Glutamatergic neuron (in vitro differentiated cells): ENCODE measurements around the gene GNAI2. TPM values are rescaled to one million over a fixed set of nuclear protein-coding genes. Genes with fewer than 3 reads are reported as not detected.

Experiments used
- DNase-seq: peaks from one replicate; pipeline ENCODE4 v3.0.0; 2022
- H3K27ac Mint-ChIP-seq: one replicate; pipeline ENCODE4 v1.8.0; 2020; ENCODE audit warnings: mild to moderate bottlenecking, mixed read lengths, inconsistent platforms; ENCODE audit not compliant: unreplicated experiment
- H3K27me3 Mint-ChIP-seq: one replicate; pipeline ENCODE4 v1.8.0; 2020; ENCODE audit warnings: mild to moderate bottlenecking, moderate library complexity, mixed read lengths, inconsistent platforms; ENCODE audit not compliant: unreplicated experiment
- H3K36me3 Mint-ChIP-seq: one replicate; pipeline ENCODE4 v1.8.0; 2020; ENCODE audit warnings: mild to moderate bottlenecking, mixed read lengths, inconsistent platforms; ENCODE audit not compliant: unreplicated experiment
- H3K4me1 Mint-ChIP-seq: one replicate; pipeline ENCODE4 v1.8.0; 2020; ENCODE audit warnings: mild to moderate bottlenecking, low read depth, mixed read lengths, inconsistent platforms; ENCODE audit not compliant: unreplicated experiment
- H3K4me3 Mint-ChIP-seq: one replicate; pipeline ENCODE4 v1.8.0; 2020; ENCODE audit warnings: mild to moderate bottlenecking, mixed read lengths, inconsistent platforms; ENCODE audit not compliant: unreplicated experiment
- H3K9me3 Mint-ChIP-seq: one replicate; pipeline ENCODE4 v1.8.0; 2020; ENCODE audit warnings: mild to moderate bottlenecking, moderate library complexity, mixed read lengths, inconsistent platforms; ENCODE audit not compliant: unreplicated experiment
- total RNA-seq: library from RNA; stranded (reverse); fragmentation: NEBNext Ultra II Directional; extraction: Animal tissue kit (Norgen Biotek cat#: 25700); gene quantifications from one replicate; pipeline ENCODE4 v1.2.1, GENCODE V29; 2021; ENCODE audit not compliant: unreplicated experiment
- TF ChIP-seq, protein P1 (sequence below): fragments of 200-600 bp; sonication (generic); IDR thresholded peaks from one replicate; pipeline ENCODE4 v1.5.0; 2021; ENCODE audit not compliant: partially characterized antibody, unreplicated experiment

Gene GNAI2
- total RNA-seq, 1 donor from 2014 or later, result 297 TPM

DNA sequence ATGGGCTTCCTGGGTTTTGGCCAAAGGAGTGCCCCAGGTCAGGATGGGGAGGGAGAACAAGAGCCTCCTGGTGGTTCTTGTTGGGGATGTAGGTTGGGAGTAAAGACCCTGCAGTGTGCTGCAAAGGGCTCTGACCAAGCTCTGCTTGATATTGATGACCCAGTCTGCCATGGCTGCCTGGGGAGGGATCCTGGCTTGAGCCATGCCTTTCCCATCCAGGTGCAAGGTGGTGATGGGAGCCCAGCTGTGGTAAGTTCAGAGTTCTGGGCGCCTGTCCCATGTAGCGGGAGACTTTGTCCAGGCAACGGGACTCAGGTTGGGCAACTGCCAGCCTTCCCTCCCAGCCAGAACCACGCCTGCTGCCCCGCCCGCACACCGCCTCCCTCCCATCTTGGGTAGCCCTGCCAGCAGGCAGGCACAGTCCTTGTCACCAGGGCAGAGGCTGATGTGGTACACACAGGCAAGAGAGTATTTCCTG, 2.6 kb downstream of the GNAI2 start:
- peaks cover 30% of the 10 kb centered on the region for H3K27me3 Mint-ChIP-seq
- no peak for DNase-seq
- TF ChIP-seq, protein P1, sequence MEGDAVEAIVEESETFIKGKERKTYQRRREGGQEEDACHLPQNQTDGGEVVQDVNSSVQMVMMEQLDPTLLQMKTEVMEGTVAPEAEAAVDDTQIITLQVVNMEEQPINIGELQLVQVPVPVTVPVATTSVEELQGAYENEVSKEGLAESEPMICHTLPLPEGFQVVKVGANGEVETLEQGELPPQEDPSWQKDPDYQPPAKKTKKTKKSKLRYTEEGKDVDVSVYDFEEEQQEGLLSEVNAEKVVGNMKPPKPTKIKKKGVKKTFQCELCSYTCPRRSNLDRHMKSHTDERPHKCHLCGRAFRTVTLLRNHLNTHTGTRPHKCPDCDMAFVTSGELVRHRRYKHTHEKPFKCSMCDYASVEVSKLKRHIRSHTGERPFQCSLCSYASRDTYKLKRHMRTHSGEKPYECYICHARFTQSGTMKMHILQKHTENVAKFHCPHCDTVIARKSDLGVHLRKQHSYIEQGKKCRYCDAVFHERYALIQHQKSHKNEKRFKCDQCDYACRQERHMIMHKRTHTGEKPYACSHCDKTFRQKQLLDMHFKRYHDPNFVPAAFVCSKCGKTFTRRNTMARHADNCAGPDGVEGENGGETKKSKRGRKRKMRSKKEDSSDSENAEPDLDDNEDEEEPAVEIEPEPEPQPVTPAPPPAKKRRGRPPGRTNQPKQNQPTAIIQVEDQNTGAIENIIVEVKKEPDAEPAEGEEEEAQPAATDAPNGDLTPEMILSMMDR, result no peak
- peak overlapping the region; percentile 98 for H3K27ac Mint-ChIP-seq
- H3K4me1 Mint-ChIP-seq, result peaks cover 39% of the 10 kb centered on the region
- H3K36me3 Mint-ChIP-seq, result no peaks in the 10 kb centered on the region
- peaks cover 21% of the 10 kb centered on the region for H3K9me3 Mint-ChIP-seq
- peak overlapping the region; percentile 98 for H3K4me3 Mint-ChIP-seq

DNA sequence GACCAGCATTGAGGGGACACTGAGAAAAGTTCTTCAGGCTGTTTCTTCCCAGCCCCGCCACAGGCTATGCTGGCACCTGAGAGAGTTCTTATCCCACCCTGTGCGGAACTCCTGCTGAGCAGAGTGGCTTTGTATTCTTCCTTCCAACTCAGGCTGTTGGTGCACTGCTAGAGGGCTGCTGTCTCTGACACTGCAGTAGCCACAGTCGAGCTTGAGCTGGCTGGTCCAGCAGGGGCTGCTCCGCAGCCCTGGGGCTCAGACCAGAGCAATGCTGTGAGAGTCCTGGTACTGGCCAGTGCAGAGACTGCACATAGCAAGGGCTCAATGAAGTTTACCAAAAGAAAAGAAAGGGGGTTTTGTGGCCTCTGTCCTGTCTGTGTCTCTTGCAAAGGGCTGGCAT, 3.6 kb downstream of the GNAI2 start:
- Mint-ChIP-seq H3K27me3 (peaks cover 31% of the 10 kb centered on the region), H3K4me3 (peak overlapping the region; percentile 98), H3K27ac (peak overlapping the region; percentile 79), H3K36me3 (no peaks in the 10 kb centered on the region), H3K9me3 (peaks cover 21% of the 10 kb centered on the region), H3K4me1 (peaks cover 44% of the 10 kb centered on the region)
- DNase-seq, result no peak
- TF ChIP-seq, protein P1, result no peak

DNA sequence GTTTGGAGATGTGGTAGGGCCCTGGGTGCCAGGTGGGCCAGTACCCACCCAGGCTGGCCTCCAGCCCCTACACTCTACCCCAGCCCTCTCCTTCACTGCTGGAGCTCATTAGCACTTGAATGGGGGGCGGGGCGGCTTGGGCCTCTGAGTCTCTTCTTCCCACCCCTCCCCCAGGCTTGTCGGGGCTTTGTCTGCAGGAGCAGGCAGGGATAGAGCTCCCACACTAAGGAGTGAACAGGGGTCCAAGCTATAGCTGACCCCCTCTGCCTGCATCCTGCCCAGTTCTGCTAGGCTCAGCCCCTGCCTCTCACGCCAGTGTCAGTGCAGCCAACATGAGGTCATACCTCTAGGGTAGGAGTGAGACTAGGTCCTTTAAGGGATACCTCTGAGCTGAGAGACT, 5.2 kb downstream of the GNAI2 start:
- peak; percentile 90 for DNase-seq
- TF ChIP-seq, protein P1, result no peak

DNA sequence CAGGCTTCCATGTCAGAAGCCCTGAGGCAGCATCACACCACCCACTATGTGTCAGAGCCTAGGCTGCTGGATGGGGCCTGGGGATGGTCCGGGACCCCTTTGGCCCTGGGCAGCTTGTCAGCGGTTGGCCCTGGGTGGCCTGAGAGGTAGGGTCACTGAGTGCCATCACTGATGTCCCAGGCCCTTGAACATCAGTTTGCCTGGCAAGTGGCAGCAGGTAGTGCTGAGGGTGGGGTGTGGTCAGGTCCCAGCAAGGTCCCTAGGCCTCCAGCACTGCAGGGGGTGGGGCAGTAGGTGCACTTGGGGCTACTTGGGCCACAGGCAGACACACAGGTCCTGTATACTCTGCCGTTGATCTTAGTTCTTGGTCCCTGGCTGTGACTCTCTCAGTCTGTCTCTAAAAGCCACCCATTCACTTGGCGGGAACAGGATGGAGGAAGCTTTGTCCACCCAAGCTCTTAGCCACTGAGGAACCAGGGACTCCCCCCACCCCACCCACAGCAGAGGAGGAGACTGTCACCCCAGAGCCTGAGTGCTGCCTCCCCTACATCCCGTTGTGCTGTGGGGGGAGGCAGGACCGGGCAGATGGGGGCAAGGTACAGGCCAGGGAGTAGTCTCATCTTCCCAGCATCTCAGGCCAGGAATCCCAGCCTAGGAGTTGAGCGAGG, 5.8 kb downstream of the GNAI2 start:
- Mint-ChIP-seq H3K27me3 (peaks cover 22% of the 10 kb centered on the region), H3K27ac (peak overlapping the region; percentile 98), H3K4me1 (peaks cover 54% of the 10 kb centered on the region), H3K36me3 (no peaks in the 10 kb centered on the region), H3K4me3 (peak overlapping the region; percentile 90), H3K9me3 (peaks cover 15% of the 10 kb centered on the region)
- TF ChIP-seq, protein P1, result no peak
- DNase-seq, result no peak

More for the DNA sequence above, 5.2 kb downstream of the GNAI2 start:
- peak overlapping the region; percentile 98 for H3K27ac Mint-ChIP-seq
- peaks cover 17% of the 10 kb centered on the region for H3K9me3 Mint-ChIP-seq
- H3K4me1 Mint-ChIP-seq, result peaks cover 48% of the 10 kb centered on the region
- H3K27me3 Mint-ChIP-seq, result peaks cover 28% of the 10 kb centered on the region
- H3K4me3 Mint-ChIP-seq, result peak overlapping the region; percentile 90
- no peaks in the 10 kb centered on the region for H3K36me3 Mint-ChIP-seq

DNA sequence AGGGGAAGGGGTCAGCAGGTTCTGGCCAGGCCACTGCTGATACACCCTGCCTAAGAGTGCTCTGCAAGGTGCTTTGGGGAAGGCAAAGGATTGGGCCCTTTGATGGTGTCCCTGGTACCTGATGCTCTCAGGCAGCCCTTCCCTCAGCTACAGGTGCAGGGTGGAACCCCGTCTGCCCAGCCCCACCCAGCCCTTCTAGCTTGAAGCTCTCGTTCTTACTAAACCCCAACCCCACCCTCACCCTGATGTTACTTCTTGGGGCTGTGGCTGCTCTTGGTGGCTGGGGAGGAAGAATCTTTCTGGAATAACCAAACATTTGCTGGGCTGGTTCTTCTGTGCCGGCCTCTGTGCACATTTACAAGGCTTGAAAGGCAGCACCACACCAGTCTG, 6.4 kb downstream of the GNAI2 start:
- TF ChIP-seq, protein P1, result no peak
- H3K4me1 Mint-ChIP-seq, result peaks cover 56% of the 10 kb centered on the region
- H3K27ac Mint-ChIP-seq, result peak overlapping the region; percentile 98
- DNase-seq, result no peak
- H3K36me3 Mint-ChIP-seq, result no peaks in the 10 kb centered on the region
- H3K4me3 Mint-ChIP-seq, result peak overlapping the region; percentile 59
- H3K27me3 Mint-ChIP-seq, result peaks cover 19% of the 10 kb centered on the region
- H3K9me3 Mint-ChIP-seq, result peaks cover 15% of the 10 kb centered on the region
